Neutrophil (primary cell): Measurements from ENCODE around the gene LIN52.
A peak's percentile ranks its signal among the peaks of the same experiment; 100 is the strongest.

Experiments
- H3K27ac ChIP-seq: fragments of 200-600 bp; sonication (generic); 2 replicates; pipeline ENCODE4 v1.5.1; 2016; ENCODE audit warnings: mild to moderate bottlenecking, moderate library complexity
- H3K27me3 ChIP-seq: fragments of 200-600 bp; sonication (generic); 2 replicates; pipeline ENCODE4 v1.6.0; 2016; ENCODE audit warnings: mild to moderate bottlenecking
- H3K36me3 ChIP-seq: fragments of 200-600 bp; sonication (generic); 2 replicates; pipeline ENCODE4 v1.5.1; 2017
- H3K4me1 ChIP-seq, 2 experiments: fragments of 200-600 bp in 1 of 2; sonication (generic) in 1 of 2; 1 replicate in 1 of 2; 2 replicates in 1 of 2; pipeline versions ENCODE4 v1.5.1 to v1.6.1; 2013 to 2016; ENCODE audit warnings: low read depth in 1 of 2, low read length in 1 of 2, mild to moderate bottlenecking in 1 of 2, moderate library complexity in 1 of 2; ENCODE audit not compliant: control insufficient read depth in 1 of 2, insufficient read depth in 1 of 2
- H3K4me3 ChIP-seq, 2 experiments: fragments of 200-600 bp in 1 of 2; sonication (generic) in 1 of 2; 1 replicate in 1 of 2; 2 replicates in 1 of 2; pipeline ENCODE4 v1.5.1; 2013 to 2016; ENCODE audit warnings: low read depth in 1 of 2, low read length in 1 of 2, mild to moderate bottlenecking in 1 of 2, moderate library complexity in 1 of 2
- H3K9me3 ChIP-seq: fragments of 200-600 bp; sonication (generic); 2 replicates; pipeline ENCODE4 v1.5.1; 2016
- CTCF ChIP-seq: fragments of 200-600 bp; sonication (generic); IDR thresholded peaks from 2 replicates; pipeline ENCODE4 v1.5.1; 2016; ENCODE audit warnings: antibody characterized with exemption

The LIN52 gene

DNA sequence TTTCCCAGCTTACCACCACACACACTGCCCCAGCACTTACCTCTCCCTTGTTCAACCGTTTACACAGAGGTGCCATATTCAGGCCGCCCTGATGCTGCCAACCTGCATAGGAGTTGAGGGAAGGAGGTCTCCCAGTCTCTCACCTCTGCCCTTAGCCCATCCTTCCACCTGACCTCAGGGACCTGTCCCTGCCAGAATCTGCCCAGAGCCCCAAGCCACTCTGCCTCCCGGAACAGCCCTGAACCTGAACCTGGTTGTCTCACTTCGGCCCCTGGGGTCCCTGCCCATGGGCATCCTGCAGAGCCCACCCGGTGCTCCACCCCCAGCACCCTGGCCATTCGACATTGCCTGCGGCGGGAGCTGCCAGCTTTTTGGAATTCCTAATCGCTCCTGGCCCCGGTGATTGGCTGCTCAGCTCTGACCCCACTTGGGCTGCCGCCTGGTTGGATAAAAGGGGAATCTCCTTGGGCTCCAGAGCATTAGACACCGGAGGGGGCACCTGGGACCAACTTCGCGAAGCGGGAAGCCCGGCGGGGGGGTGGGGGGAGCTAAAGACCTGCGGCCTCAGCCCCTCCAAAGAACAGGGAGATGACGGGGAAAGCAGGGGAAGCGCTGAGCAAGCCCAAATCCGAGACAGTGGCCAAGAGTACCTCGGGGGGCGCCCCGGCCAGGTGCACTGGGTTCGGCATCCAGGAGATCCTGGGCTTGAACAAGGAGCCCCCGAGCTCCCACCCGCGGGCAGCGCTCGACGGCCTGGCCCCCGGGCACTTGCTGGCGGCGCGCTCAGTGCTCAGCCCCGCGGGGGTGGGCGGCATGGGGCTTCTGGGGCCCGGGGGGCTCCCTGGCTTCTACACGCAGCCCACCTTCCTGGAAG, 154.5 kb downstream of the LIN52 start, which contains the start of gene VSX2:
Gene VSX2 (plus strand): TSS at position 476 of the 874 bp plus-strand sequence. CDS start 113 bp downstream, at position 589.
- TF ChIP-seq CTCF, result no peak
- Histone ChIP-seq H3K4me1 (peaks cover 7 to 24% of the 10 kb centered on the region in 2 experiments), H3K4me3 (no peak within 1 kb of the TSS)

GRCh38 chr14:74239848-74240793, 155.4 kb downstream of the LIN52 start:
- peak overlapping the region in 1 of 2 experiments; percentile 8 for H3K4me3 ChIP-seq
- H3K27me3 ChIP-seq, result peaks cover 97% of the 10 kb centered on the region
- no peak overlapping the region for H3K27ac ChIP-seq
- TF ChIP-seq CTCF, result no peak
- H3K36me3 ChIP-seq, result no peaks in the 10 kb centered on the region
- peaks cover 7 to 24% of the 10 kb centered on the region in 2 experiments for H3K4me1 ChIP-seq
- no peaks in the 10 kb centered on the region for H3K9me3 ChIP-seq

More for the DNA sequence above, 154.5 kb downstream of the LIN52 start, which contains the start of gene VSX2:
- no peak within 1 kb of the TSS for H3K27ac ChIP-seq
- peaks cover 97% of the 10 kb centered on the region for H3K27me3 ChIP-seq
- H3K36me3 ChIP-seq, result no peaks in the 10 kb centered on the region
- no peaks in the 10 kb centered on the region for H3K9me3 ChIP-seq

GRCh38 chr14:74240794-74241651, 156.3 kb downstream of the LIN52 start:
- no peaks in the 10 kb centered on the region for H3K36me3 ChIP-seq
- H3K27me3 ChIP-seq, result peaks cover 100% of the 10 kb centered on the region
- H3K4me3 ChIP-seq, result peak overlapping the region in 1 of 2 experiments; percentile 8
- no peak overlapping the region for H3K27ac ChIP-seq
- H3K9me3 ChIP-seq, result no peaks in the 10 kb centered on the region
- no peak for TF ChIP-seq CTCF
- H3K4me1 ChIP-seq, result peaks cover 7 to 24% of the 10 kb centered on the region in 2 experiments

DNA sequence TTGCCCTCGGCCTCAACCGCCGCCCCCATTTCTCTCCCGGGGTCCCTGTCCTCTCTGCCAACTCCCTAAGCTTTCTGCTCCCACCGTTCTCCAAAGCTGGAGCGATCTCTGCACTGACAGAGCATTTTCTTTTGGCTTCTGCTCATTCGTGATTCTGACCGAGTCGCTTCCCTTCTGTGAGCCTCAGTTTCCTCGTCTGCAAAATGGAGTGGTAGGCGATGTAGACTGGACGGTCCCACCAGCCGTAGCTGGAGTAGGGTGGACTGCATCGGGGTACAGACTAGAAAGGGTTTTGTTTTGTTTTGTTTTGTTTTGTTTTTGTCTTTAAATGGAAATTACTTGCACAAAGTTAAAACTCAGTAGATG, 156.9 kb downstream of the LIN52 start:
- Histone ChIP-seq H3K27me3 (peaks cover 100% of the 10 kb centered on the region), H3K36me3 (no peaks in the 10 kb centered on the region), H3K4me1 (peaks cover 7 to 24% of the 10 kb centered on the region in 2 experiments), H3K4me3 (no peak overlapping the region), H3K9me3 (no peaks in the 10 kb centered on the region), H3K27ac (no peak overlapping the region)
- no peak for TF ChIP-seq CTCF
